SJCRH30 (cell line): ENCODE data around the gene MPST. TPM values are rescaled to one million over a fixed set of nuclear protein-coding genes. Genes with fewer than 3 reads are reported as not detected.

Experiments
- DNase-seq, 2 experiments: peaks; one replicate each; pipeline ENCODE4 v3.0.0-alpha.2; 2015 to 2020
- H3K27ac ChIP-seq: fragments of 250-450 bp; sonication (Bioruptor Pico); 2 replicates; pipeline ENCODE4 v1.5.1; 2020; ENCODE audit warnings: mild to moderate bottlenecking, moderate library complexity
- H3K27me3 ChIP-seq: fragments of 250-450 bp; sonication (Bioruptor Pico); 2 replicates; pipeline ENCODE4 v1.5.1; 2020; ENCODE audit warnings: mild to moderate bottlenecking, moderate library complexity
- H3K36me3 ChIP-seq: fragments of 250-450 bp; sonication (Bioruptor Pico); 2 replicates; pipeline ENCODE4 v1.5.1; 2020; ENCODE audit warnings: mild to moderate bottlenecking, moderate library complexity
- H3K4me1 ChIP-seq: fragments of 250-450 bp; sonication (Bioruptor Pico); 2 replicates; pipeline ENCODE4 v1.5.1; 2020; ENCODE audit warnings: mild to moderate bottlenecking, moderate library complexity
- H3K4me3 ChIP-seq: fragments of 250-450 bp; sonication (Bioruptor Pico); 2 replicates; pipeline ENCODE4 v1.5.1; 2020; ENCODE audit warnings: mild to moderate bottlenecking, moderate library complexity
- H3K9me3 ChIP-seq: fragments of 250-450 bp; sonication (Bioruptor Pico); replicated peaks from 2 replicates; pipeline ENCODE4 v1.5.1; 2020; ENCODE audit warnings: mild to moderate bottlenecking, moderate library complexity
- total RNA-seq: library from RNA; depleted of rRNA; stranded (reverse); fragments of >200 nt; shearing (Covaris generic); gene quantifications from 2 replicates; pipeline ENCODE4 v1.2.3, GENCODE V29; 2014

Gene MPST
- total RNA-seq, 1 experiment from 2014 or later, result 58.7 TPM

DNA sequence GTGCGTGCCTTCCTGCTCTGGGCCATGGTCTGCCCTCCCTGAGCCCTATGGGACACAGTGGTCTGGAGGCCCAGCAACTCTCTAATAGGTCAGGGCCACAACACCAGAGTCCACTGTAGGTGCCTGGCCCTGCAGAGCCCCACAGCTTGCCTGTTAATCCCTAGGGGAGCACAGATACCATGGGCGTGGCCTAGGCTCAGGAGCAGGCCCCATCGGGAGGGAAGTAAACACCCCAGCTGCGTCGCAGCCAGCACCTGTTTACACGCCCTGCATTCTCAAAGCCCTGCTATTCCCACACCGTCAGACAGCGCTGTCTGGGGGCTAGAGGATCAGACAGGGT, 34.5 kb downstream of the MPST start:
- H3K27ac ChIP-seq, result no peak overlapping the region
- no peak overlapping the region for H3K4me3 ChIP-seq
- no peaks in the 10 kb centered on the region for H3K9me3 ChIP-seq
- H3K27me3 ChIP-seq, result no peaks in the 10 kb centered on the region; the same call in 1 of the 2 replicates
- H3K4me1 ChIP-seq, result peaks cover 9% of the 10 kb centered on the region; the same call in 1 of the 2 replicates
- peak; percentile 51 to 55 for DNase-seq
- H3K36me3 ChIP-seq, result no peaks in the 10 kb centered on the region

DNA sequence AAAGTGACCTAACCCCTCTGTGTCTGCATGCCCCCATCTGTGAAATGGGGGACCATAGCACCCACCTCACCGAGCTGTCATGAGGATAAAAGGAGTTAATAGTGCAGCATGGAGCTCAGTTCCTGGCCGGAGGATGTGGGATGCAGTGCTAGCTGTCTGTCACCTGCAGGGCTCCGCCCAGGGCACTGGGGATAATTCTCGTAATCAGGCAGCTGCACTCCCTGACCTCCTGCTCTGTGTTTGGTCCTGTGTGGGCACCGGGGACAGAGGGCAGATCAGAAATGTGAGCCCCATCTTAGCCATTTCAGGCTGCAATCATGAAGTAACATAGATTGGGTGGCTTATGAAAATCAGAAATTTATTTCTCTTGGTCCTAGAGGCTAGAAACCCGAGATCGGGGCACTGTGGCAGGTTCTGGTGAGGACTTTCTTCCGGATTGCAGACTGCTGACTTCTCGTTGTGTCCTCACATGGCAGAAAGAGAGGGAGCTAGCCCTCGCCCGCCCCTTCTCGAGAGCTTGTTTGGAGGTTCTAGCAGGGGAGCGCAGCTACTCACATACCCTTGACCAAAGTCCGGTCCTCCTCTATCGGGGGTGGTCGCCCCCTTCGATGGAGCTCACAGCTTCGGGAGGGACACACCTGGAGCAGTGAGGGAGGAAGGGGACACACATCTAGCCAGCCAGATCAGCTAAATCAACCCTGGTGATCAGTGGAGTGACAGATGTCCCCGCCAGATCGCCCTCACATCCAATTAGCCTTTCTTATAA, 35.2 kb downstream of the MPST start:
- DNase-seq, result no peak
- no peaks in the 10 kb centered on the region for H3K36me3 ChIP-seq
- H3K27me3 ChIP-seq, result no peaks in the 10 kb centered on the region
- no peak overlapping the region for H3K27ac ChIP-seq
- H3K9me3 ChIP-seq, result no peaks in the 10 kb centered on the region
- H3K4me3 ChIP-seq, result no peak overlapping the region
- H3K4me1 ChIP-seq, result peaks cover 9% of the 10 kb centered on the region; the same call in 1 of the 2 replicates

- Histone ChIP-seq H3K4me3 (no peak overlapping the region), H3K36me3 (no peaks in the 10 kb centered on the region), H3K27ac (no peak overlapping the region), H3K9me3 (no peaks in the 10 kb centered on the region), H3K27me3 (no peaks in the 10 kb centered on the region), H3K4me1 (peaks cover 9% of the 10 kb centered on the region; the same call in 1 of the 2 replicates)
- no peak for DNase-seq
Measured at GRCh38 chr22:37056246-37056645, 36.7 kb downstream of the MPST start.

DNA sequence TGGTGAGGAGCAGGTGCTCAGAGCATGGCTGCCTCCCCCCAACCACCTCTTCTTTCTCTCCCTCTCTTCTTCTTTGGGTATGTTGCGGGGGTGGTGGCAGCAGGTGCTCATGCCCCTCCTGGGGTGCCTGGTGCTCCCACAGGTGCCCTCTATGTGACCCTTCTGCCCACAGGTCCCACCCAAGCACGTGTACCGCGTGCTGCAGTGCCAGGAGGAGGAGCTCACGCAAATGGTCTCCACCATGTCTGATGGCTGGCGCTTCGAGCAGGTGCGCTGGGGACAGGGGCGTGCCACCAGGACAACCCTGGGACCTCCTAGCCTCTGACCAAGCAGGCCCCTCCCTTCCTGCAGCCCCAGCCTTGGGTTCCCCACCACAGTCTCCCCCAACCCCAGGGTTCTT, 37.7 kb downstream of the MPST start:
- no peak overlapping the region for H3K27ac ChIP-seq
- H3K27me3 ChIP-seq, result no peaks in the 10 kb centered on the region
- DNase-seq, result no peak
- peaks cover 9% of the 10 kb centered on the region; the same call in 1 of the 2 replicates for H3K4me1 ChIP-seq
- no peaks in the 10 kb centered on the region for H3K36me3 ChIP-seq
- H3K4me3 ChIP-seq, result no peak overlapping the region
- no peaks in the 10 kb centered on the region for H3K9me3 ChIP-seq

DNA sequence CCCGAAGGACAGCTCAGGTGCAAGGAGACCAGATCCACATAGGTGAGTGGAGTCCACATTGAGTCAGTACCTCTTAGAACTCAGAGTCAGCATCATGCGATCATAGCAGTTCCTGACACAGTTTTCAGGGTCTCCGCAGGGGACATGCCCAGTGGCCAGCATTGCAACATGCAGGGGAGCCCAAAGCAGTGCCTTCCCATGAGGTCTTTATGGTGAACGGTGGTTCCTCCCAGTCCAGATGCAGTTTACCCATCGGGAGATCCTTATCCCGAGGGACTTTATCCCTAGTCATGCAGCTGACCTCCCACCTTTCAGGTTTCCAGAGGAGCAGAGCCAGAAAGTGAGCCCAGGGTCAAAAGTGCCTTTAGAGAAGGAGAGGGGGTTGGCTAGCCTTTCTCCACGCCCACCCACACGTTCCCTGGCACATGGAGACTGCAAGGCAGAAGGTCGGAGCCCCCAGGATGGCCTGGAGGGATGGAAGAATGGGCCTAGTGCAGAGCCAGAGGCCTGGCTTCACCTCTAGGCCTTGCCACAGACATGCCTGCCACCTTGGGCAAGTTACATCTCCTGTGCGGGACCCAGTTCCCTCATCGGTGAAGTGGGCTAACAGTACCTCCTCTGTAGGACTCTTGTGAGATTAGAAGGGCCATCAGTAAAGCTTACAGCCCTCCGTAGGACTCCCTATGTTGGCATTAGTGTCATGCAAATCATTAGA, 38.4 kb downstream of the MPST start:
- H3K4me3 ChIP-seq, result no peak overlapping the region
- no peak for DNase-seq
- H3K9me3 ChIP-seq, result no peaks in the 10 kb centered on the region
- no peaks in the 10 kb centered on the region for H3K27me3 ChIP-seq
- no peak overlapping the region for H3K27ac ChIP-seq
- H3K36me3 ChIP-seq, result no peaks in the 10 kb centered on the region
- peaks cover 9% of the 10 kb centered on the region; the same call in 1 of the 2 replicates for H3K4me1 ChIP-seq

DNA sequence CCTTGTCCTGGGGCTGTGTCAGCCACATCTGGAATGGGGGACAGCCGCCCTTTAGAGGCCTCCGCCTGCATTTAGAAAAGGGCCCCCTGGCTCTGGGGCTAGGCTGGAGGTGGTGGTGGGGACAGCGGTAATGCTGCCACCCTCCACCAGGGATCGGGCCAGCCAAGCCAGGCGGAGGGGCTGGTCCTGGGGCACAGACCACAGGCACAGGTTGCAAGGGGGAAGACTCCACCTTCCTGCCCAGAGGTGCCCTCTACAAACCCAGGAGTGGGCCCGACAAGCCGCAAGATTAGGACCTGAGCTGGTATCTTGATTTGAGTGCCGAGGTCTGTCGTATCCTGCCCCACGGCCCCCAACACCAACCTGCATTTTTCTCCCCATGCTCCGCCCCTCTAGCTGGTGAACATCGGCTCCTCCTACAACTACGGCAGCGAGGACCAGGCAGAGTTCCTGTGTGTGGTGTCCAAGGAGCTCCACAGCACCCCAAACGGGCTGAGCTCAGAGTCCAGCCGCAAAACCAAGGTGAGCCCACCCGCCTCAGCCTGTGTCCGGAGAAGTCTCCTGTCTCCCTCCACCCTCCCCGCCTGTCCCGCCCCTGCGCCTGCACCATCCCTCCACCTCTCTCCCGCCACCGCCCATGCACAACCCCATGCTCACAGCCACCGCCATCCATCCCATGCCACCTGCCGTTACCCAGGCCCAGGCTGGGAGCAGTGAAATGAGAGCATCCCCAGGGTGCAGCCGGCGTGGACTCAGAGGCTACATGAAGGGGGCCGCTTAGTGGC, 39.6 kb downstream of the MPST start:
- no peak for DNase-seq
- Histone ChIP-seq H3K36me3 (no peaks in the 10 kb centered on the region), H3K27ac (no peak overlapping the region), H3K9me3 (no peaks in the 10 kb centered on the region), H3K4me3 (no peak overlapping the region), H3K27me3 (no peaks in the 10 kb centered on the region), H3K4me1 (peaks cover 3% of the 10 kb centered on the region; the same call in 1 of the 2 replicates)

- Histone ChIP-seq H3K4me1 (no peaks in the 10 kb centered on the region), H3K27ac (no peak overlapping the region), H3K4me3 (no peak overlapping the region), H3K9me3 (no peaks in the 10 kb centered on the region), H3K36me3 (no peaks in the 10 kb centered on the region), H3K27me3 (no peaks in the 10 kb centered on the region)
- DNase-seq, result no peak
Measured at GRCh38 chr22:37059876-37060449, 40.4 kb downstream of the MPST start.

- Histone ChIP-seq H3K4me1 (no peaks in the 10 kb centered on the region), H3K36me3 (no peaks in the 10 kb centered on the region), H3K4me3 (no peak overlapping the region), H3K27ac (no peak overlapping the region), H3K9me3 (no peaks in the 10 kb centered on the region), H3K27me3 (no peaks in the 10 kb centered on the region)
- no peak for DNase-seq
Measured at GRCh38 chr22:37060801-37061610, 41.5 kb downstream of the MPST start.

GRCh38 chr22:37061611-37062375, 42.3 kb downstream of the MPST start:
- Histone ChIP-seq H3K4me3 (no peak overlapping the region), H3K9me3 (no peaks in the 10 kb centered on the region), H3K4me1 (no peaks in the 10 kb centered on the region), H3K27me3 (no peaks in the 10 kb centered on the region), H3K36me3 (no peaks in the 10 kb centered on the region), H3K27ac (no peak overlapping the region)
- DNase-seq, result no peak

GRCh38 chr22:37062376-37062675, 42.8 kb downstream of the MPST start:
- no peak for DNase-seq
- Histone ChIP-seq H3K4me1 (no peaks in the 10 kb centered on the region), H3K9me3 (no peaks in the 10 kb centered on the region), H3K4me3 (no peak overlapping the region), H3K36me3 (no peaks in the 10 kb centered on the region), H3K27me3 (no peaks in the 10 kb centered on the region), H3K27ac (no peak overlapping the region)

- Histone ChIP-seq H3K4me1 (no peaks in the 10 kb centered on the region), H3K36me3 (no peaks in the 10 kb centered on the region), H3K27ac (no peak overlapping the region), H3K27me3 (no peaks in the 10 kb centered on the region), H3K9me3 (no peaks in the 10 kb centered on the region), H3K4me3 (no peak overlapping the region)
- DNase-seq, result no peak
Measured at GRCh38 chr22:37062702-37063381, 43.3 kb downstream of the MPST start.

DNA sequence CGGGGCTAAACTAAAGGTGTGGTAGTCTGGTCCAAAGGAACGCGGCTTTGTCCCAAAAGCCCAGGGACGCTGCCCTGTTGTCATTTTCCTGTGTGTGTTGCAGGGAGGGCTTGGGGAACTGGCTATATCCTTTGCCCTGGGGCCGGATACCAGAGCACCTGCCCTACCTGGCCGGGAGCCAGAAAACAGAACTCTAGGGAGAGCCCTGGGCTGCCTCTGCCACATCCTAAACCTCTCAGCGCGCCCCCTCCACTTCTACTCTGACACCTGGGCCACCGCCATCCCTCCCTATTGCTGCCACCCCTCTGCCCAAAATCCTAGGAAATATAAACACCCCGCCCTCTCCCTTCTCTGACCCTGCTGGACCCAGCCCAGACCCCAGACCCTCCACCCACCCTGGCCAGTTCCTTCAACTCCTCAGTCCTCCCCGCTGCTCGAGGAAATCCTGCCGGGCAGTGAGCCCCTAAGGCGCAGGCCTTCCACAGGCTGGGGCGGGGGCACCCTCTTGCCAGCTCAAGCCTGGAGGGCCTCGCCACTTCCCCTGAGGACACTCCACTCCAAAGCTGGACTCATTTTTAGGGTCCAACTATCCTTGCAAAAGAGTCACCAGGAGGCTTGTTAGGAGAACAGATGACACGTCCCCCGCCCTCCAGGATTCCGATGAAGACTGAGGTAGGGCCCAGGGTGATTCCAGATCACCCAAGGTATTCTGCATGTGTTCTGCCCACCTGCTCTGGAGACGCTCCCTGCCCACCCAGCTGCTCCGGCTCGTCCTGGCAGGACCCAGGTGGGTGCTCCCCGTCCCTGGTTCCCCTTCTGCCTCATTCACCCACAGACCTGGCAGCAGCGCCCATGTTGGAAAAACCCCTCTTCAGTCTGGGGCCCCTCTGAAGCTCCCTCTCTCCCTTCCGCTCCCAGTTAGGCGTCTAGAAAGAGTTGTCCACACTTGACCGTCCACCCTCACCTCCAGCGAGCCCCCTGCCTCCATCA, 44.2 kb downstream of the MPST start:
- Histone ChIP-seq H3K27me3 (no peaks in the 10 kb centered on the region), H3K9me3 (no peaks in the 10 kb centered on the region), H3K36me3 (no peaks in the 10 kb centered on the region), H3K4me1 (no peaks in the 10 kb centered on the region), H3K27ac (no peak overlapping the region), H3K4me3 (no peak overlapping the region)
- DNase-seq, result peak; percentile 49 to 65
